ENCODE results near the gene TEC.

The TEC gene

DNA sequence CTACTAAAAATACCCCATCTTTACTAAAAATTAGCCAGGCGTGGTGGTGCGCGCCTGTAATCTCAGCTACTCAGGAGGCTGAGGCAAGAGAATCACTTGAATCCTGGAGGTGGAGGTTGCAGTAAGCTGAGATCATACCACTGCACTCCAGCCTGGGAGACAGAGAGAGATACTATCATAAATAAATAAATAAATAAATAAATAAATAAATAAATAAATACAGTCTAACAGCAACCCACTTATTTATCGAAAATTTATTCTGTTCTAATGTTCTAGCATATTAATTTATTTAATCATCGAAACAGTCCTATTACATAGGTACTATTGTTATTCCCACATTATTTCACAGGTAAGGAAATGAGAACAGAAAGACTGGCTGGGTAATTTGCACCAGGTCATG is 117.4 kb downstream of the TEC start:
- TF ChIP-seq CTCF (IDR thresholded peaks at IDR 0.05; ENCODE audit: low read length, missing control alignments): no peak

DNA sequence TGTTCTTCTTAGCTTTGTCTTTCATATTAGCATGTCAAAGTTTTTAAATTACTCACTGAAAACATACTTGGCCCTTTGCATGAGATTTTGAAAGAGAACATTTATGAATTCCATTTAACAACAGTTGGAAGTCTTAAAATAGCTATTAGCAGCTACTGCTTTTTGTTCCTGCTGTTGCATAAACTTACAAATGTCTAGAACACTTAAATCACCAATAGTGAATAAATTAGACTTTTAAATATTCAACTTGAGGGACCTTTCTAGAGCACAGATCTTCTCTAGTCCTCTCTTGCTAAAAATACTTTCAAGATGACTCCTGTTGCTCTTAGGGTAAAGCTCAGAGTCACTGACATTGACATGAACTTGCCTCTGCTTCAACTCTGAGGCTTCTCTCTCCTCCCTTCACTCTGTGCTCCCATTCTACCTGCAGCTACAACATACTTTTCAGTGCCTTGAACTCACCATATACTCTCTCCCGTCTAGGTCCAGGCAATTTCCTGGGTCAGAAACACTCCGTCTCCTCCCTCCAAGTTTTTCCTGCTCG is 119.7 kb downstream of the TEC start:
- no peak overlapping the region for H3K4me3 ChIP-seq (replicated peaks; ENCODE audit: low read depth, low read length)
- TF ChIP-seq CTCF (IDR thresholded peaks at IDR 0.05; ENCODE audit: low read length, missing control alignments): no peak
- DNase-seq (ENCODE audit: low read depth): no peak

More for the DNA sequence above, 117.4 kb downstream of the TEC start:
- H3K4me3 ChIP-seq (replicated peaks; ENCODE audit: low read depth, low read length): no peak overlapping the region
- no peak for DNase-seq (ENCODE audit: low read depth)

DNA sequence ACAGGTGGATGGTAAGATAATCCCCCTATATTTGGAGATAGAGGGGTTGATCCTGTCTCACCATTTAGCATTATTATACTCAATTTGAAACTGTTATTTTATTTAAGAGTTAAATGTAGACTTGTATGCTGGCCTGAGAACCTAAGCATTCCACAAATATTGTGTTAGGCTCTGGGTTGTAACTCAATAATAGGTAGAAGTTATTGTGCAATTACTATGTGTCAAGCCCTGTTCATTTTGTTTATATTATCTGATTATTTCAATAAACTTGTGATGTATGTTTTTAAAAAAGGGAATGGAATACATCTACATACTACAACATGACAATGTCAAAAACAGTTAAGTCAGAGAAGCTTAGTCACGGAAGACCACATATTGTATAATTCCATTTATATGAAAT is 122.0 kb downstream of the TEC start:
- TF ChIP-seq CTCF (IDR thresholded peaks at IDR 0.05; ENCODE audit: low read length, missing control alignments): no peak
- H3K4me3 ChIP-seq (replicated peaks; ENCODE audit: low read depth, low read length): no peak overlapping the region
- no peak for DNase-seq (ENCODE audit: low read depth)

GRCh38 chr4:48141048-48141447 is 128.6 kb downstream of the TEC start:
- DNase-seq (ENCODE audit: low read depth): peak; percentile 68
- H3K4me3 ChIP-seq (replicated peaks; ENCODE audit: low read depth, low read length): no peak overlapping the region
- TF ChIP-seq CTCF (IDR thresholded peaks at IDR 0.05; ENCODE audit: low read length, missing control alignments): peak; percentile 54

- no peak for TF ChIP-seq CTCF (IDR thresholded peaks at IDR 0.05; ENCODE audit: low read length, missing control alignments)
- DNase-seq (ENCODE audit: low read depth): peak; percentile 47
- H3K4me3 ChIP-seq (replicated peaks; ENCODE audit: low read depth, low read length): no peak overlapping the region
Observed at GRCh38 chr4:48139691-48140090, 129.9 kb downstream of the TEC start.

GRCh38 chr4:48138936-48139335 is 130.7 kb downstream of the TEC start:
- DNase-seq (ENCODE audit: low read depth): no peak
- no peak overlapping the region for H3K4me3 ChIP-seq (replicated peaks; ENCODE audit: low read depth, low read length)

More at GRCh38 chr4:48138936-48139335, 130.7 kb downstream of the TEC start:
- no peak for TF ChIP-seq CTCF (IDR thresholded peaks at IDR 0.05; ENCODE audit: low read length, missing control alignments)
